ENCODE data around the gene SHROOM1. TPM values are rescaled to one million over a fixed set of nuclear protein-coding genes. Genes with fewer than 3 reads are reported as not detected.

Gene SHROOM1
- total and polyA plus RNA-seq, 2 of the 8 experiments (the other 6 are each of a cell fraction or from before 2014, with no cell fraction given), result 3.9 to 5.2 TPM

DNA sequence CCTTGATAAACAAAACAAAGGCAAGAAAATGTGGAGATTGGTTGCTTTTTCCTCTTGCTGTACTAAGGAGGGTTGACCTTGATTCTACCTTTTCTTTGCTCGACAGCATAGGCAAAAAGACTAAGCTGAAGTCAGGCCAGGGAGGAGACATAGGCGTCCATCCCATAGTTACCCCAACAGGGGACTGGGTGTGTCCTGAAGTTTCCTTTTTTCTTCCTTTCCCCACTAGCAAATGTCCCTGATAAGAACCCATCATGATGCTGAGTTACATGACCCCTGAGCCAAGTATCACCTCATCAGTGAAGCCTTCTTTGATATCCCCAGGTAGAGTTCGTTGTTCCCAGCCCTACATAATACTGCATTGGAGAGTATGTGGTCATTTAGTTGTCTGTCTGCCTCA lies 9.9 kb upstream of the SHROOM1 start (continued):
- TF ChIP-seq, protein P1, sequence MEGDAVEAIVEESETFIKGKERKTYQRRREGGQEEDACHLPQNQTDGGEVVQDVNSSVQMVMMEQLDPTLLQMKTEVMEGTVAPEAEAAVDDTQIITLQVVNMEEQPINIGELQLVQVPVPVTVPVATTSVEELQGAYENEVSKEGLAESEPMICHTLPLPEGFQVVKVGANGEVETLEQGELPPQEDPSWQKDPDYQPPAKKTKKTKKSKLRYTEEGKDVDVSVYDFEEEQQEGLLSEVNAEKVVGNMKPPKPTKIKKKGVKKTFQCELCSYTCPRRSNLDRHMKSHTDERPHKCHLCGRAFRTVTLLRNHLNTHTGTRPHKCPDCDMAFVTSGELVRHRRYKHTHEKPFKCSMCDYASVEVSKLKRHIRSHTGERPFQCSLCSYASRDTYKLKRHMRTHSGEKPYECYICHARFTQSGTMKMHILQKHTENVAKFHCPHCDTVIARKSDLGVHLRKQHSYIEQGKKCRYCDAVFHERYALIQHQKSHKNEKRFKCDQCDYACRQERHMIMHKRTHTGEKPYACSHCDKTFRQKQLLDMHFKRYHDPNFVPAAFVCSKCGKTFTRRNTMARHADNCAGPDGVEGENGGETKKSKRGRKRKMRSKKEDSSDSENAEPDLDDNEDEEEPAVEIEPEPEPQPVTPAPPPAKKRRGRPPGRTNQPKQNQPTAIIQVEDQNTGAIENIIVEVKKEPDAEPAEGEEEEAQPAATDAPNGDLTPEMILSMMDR (IDR thresholded peaks at IDR 0.05; ENCODE audit: control extremely low read depth in 1 of 3, insufficient read depth in 1 of 3, low read depth in 1 of 3, low read length in 3 of 3), result no peak
- no peak for TF ChIP-seq TCF12 (IDR thresholded peaks at IDR 0.05; ENCODE audit: low read depth, low read length)
- TF ChIP-seq PHF8 (conservative IDR thresholded peaks at IDR 0.05; ENCODE audit: low read depth, low read length), result no peak
- TF ChIP-seq, protein P2, sequence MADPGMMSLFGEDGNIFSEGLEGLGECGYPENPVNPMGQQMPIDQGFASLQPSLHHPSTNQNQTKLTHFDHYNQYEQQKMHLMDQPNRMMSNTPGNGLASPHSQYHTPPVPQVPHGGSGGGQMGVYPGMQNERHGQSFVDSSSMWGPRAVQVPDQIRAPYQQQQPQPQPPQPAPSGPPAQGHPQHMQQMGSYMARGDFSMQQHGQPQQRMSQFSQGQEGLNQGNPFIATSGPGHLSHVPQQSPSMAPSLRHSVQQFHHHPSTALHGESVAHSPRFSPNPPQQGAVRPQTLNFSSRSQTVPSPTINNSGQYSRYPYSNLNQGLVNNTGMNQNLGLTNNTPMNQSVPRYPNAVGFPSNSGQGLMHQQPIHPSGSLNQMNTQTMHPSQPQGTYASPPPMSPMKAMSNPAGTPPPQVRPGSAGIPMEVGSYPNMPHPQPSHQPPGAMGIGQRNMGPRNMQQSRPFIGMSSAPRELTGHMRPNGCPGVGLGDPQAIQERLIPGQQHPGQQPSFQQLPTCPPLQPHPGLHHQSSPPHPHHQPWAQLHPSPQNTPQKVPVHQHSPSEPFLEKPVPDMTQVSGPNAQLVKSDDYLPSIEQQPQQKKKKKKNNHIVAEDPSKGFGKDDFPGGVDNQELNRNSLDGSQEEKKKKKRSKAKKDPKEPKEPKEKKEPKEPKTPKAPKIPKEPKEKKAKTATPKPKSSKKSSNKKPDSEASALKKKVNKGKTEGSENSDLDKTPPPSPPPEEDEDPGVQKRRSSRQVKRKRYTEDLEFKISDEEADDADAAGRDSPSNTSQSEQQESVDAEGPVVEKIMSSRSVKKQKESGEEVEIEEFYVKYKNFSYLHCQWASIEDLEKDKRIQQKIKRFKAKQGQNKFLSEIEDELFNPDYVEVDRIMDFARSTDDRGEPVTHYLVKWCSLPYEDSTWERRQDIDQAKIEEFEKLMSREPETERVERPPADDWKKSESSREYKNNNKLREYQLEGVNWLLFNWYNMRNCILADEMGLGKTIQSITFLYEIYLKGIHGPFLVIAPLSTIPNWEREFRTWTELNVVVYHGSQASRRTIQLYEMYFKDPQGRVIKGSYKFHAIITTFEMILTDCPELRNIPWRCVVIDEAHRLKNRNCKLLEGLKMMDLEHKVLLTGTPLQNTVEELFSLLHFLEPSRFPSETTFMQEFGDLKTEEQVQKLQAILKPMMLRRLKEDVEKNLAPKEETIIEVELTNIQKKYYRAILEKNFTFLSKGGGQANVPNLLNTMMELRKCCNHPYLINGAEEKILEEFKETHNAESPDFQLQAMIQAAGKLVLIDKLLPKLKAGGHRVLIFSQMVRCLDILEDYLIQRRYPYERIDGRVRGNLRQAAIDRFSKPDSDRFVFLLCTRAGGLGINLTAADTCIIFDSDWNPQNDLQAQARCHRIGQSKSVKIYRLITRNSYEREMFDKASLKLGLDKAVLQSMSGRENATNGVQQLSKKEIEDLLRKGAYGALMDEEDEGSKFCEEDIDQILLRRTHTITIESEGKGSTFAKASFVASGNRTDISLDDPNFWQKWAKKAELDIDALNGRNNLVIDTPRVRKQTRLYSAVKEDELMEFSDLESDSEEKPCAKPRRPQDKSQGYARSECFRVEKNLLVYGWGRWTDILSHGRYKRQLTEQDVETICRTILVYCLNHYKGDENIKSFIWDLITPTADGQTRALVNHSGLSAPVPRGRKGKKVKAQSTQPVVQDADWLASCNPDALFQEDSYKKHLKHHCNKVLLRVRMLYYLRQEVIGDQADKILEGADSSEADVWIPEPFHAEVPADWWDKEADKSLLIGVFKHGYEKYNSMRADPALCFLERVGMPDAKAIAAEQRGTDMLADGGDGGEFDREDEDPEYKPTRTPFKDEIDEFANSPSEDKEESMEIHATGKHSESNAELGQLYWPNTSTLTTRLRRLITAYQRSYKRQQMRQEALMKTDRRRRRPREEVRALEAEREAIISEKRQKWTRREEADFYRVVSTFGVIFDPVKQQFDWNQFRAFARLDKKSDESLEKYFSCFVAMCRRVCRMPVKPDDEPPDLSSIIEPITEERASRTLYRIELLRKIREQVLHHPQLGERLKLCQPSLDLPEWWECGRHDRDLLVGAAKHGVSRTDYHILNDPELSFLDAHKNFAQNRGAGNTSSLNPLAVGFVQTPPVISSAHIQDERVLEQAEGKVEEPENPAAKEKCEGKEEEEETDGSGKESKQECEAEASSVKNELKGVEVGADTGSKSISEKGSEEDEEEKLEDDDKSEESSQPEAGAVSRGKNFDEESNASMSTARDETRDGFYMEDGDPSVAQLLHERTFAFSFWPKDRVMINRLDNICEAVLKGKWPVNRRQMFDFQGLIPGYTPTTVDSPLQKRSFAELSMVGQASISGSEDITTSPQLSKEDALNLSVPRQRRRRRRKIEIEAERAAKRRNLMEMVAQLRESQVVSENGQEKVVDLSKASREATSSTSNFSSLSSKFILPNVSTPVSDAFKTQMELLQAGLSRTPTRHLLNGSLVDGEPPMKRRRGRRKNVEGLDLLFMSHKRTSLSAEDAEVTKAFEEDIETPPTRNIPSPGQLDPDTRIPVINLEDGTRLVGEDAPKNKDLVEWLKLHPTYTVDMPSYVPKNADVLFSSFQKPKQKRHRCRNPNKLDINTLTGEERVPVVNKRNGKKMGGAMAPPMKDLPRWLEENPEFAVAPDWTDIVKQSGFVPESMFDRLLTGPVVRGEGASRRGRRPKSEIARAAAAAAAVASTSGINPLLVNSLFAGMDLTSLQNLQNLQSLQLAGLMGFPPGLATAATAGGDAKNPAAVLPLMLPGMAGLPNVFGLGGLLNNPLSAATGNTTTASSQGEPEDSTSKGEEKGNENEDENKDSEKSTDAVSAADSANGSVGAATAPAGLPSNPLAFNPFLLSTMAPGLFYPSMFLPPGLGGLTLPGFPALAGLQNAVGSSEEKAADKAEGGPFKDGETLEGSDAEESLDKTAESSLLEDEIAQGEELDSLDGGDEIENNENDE (IDR thresholded peaks at IDR 0.05; ENCODE audit: insufficient replicate concordance, low read length), result no peak
- no peak for TF ChIP-seq ATF3 (IDR thresholded peaks at IDR 0.05; ENCODE audit: insufficient read depth, low read depth, low read length)

All from H1 (cell line).